Endothelial cell of umbilical vein (primary cell): ENCODE data around the gene RPLP2. TPM values are rescaled to one million over a fixed set of nuclear protein-coding genes. Genes with fewer than 3 reads are reported as not detected.
A peak's percentile ranks its signal among the peaks of the same experiment; 100 is the strongest.

Source experiments
- BruUV-seq: library from RNA; stranded (reverse); fragments of 400-500 nt; replicated peaks from 2 replicates; lab custom pipeline; 2021; lab: Mats Ljungman, UMichigan
- CTCF ChIA-PET: fragments of 300-600, 350-600 bp; sonication (Branson Sonifier 250); formaldehyde crosslinking; loops from one replicate; lab custom pipeline; 2021; ENCODE audit warnings: antibody characterized with exemption, inconsistent platforms; lab: Charles Lee
- POLR2A ChIA-PET: fragments of 300-600, 350-600 bp; sonication (Branson Sonifier 250); formaldehyde crosslinking; loops from one replicate; lab custom pipeline; 2021; ENCODE audit warnings: antibody characterized with exemption, inconsistent platforms; lab: Charles Lee
- DNase-seq: peaks from one replicate; pipeline ENCODE4 v3.0.0-alpha.2; 2011; ENCODE audit warnings: low read depth, low spot score
- FAIRE-seq: peaks from 2 replicates; lab custom pipeline; 2011; peaks lifted over from hg19 to GRCh38; lab: Jason Lieb, UNC
- H2AFZ ChIP-seq: 2 replicates; pipeline ENCODE4 v1.6.0; 2012; ENCODE audit warnings: low read depth, low read length, control low read depth, inconsistent platforms
- H3K27ac ChIP-seq: 2 replicates; pipeline ENCODE4 v1.5.1; 2011; ENCODE audit warnings: low read depth, mild to moderate bottlenecking, control low read depth, low read length, moderate library complexity; ENCODE audit not compliant: insufficient read depth
- H3K27me3 ChIP-seq, 2 experiments: 2 replicates each; pipeline versions ENCODE4 v1.6.0 to v1.6.1; 2011; ENCODE audit warnings: low read length in 2 of 2, mixed read lengths in 1 of 2; ENCODE audit not compliant: control insufficient read depth in 2 of 2, insufficient read depth in 2 of 2
- H3K36me3 ChIP-seq, 2 experiments: 2 replicates in 1 of 2; 3 replicates in 1 of 2; pipeline ENCODE4 v1.5.1; 2011; ENCODE audit warnings: low read length in 2 of 2, mild to moderate bottlenecking in 1 of 2, moderate library complexity in 1 of 2; ENCODE audit not compliant: control insufficient read depth in 2 of 2, insufficient read depth in 2 of 2; ENCODE audit errors: extremely low read depth in 1 of 2
- H3K4me1 ChIP-seq: 3 replicates; pipeline ENCODE4 v1.5.1; 2011; ENCODE audit warnings: mild to moderate bottlenecking, low read length; ENCODE audit not compliant: control insufficient read depth, insufficient read depth; ENCODE audit errors: extremely low read depth
- H3K4me2 ChIP-seq: 2 replicates; pipeline ENCODE4 v1.6.1; 2011; ENCODE audit warnings: low read length, control low read depth, mixed read lengths; ENCODE audit not compliant: insufficient read depth
- H3K4me3 ChIP-seq, 3 experiments: fragments of 200-600 bp in 1 of 3; sonication (generic), shearing (Covaris generic) in 1 of 3; replicated peaks in 1 of 3; 2 replicates each; pipeline ENCODE4 v1.5.1; 2011 to 2016; ENCODE audit warnings: control low read depth in 3 of 3, low read length in 3 of 3, mild to moderate bottlenecking in 2 of 3, inconsistent platforms in 1 of 3, low read depth in 1 of 3, moderate library complexity in 1 of 3; ENCODE audit not compliant: insufficient read depth in 1 of 3
- H3K79me2 ChIP-seq: 2 replicates; pipeline ENCODE4 v1.6.0; 2012; ENCODE audit warnings: low read length, inconsistent platforms; ENCODE audit not compliant: control insufficient read depth, insufficient read depth
- H3K9ac ChIP-seq: replicated peaks from 2 replicates; pipeline ENCODE3; 2011; ENCODE audit warnings: low read length, control low read depth; ENCODE audit not compliant: insufficient read depth; ENCODE audit errors: extremely low read depth
- H3K9me1 ChIP-seq: replicated peaks from 3 replicates; pipeline ENCODE4 v1.6.0; 2011; ENCODE audit warnings: mild to moderate bottlenecking, low read length; ENCODE audit not compliant: control insufficient read depth, insufficient read depth; ENCODE audit errors: extremely low read depth
- H3K9me3 ChIP-seq: replicated peaks from 2 replicates; pipeline ENCODE4 v1.5.1; 2012; ENCODE audit warnings: low read length, inconsistent platforms; ENCODE audit not compliant: control insufficient read depth, insufficient read depth
- H4K20me1 ChIP-seq: replicated peaks from 2 replicates; pipeline ENCODE3; 2011; ENCODE audit warnings: mild to moderate bottlenecking, low read length; ENCODE audit not compliant: control insufficient read depth, insufficient read depth; ENCODE audit errors: extremely low read depth
- EZH2 ChIP-seq: IDR thresholded peaks from 2 replicates; pipeline ENCODE4 v1.6.1; 2012; ENCODE audit warnings: borderline replicate concordance, low read depth, mild to moderate bottlenecking, moderate library complexity, low read length, inconsistent platforms; ENCODE audit not compliant: severe bottlenecking
- JUN ChIP-seq: IDR thresholded peaks from 2 replicates; pipeline ENCODE4 v1.6.1; 2011; ENCODE audit warnings: borderline replicate concordance, low read depth; ENCODE audit not compliant: insufficient read length, insufficient read depth
- MAX ChIP-seq: IDR thresholded peaks from 2 replicates; pipeline ENCODE4 v1.6.1; 2011; ENCODE audit not compliant: insufficient read depth, insufficient read length
- MYC ChIP-seq: IDR thresholded peaks from one replicate; pipeline ENCODE4 v1.6.1; 2011; ENCODE audit warnings: mild to moderate bottlenecking, low read depth, low read length
- POLR2A ChIP-seq: IDR thresholded peaks from 2 replicates; pipeline ENCODE4 v1.6.1; 2012; ENCODE audit warnings: low read depth, mild to moderate bottlenecking, control low read depth, low read length
- dilution Hi-C: fragments of 300-500 bp; cut with MboI; formaldehyde crosslinking; loops from one replicate; pipeline ENCODE4 v1.15.0; 2019; ENCODE audit warnings: low sequenced_read_pairs; ENCODE audit not compliant: extremely low pct_ligation_motif_present
- intact Hi-C: fragments of 100-400 bp; cut with micrococcal nuclease; formaldehyde crosslinking; loops from one replicate; pipeline ENCODE4 v1.10.0; 2022
- polyA plus RNA-seq, 4 experiments: library from polyadenylated mRNA; depleted of rRNA in 3 of 4; stranded (reverse) in 3 of 4; unstranded in 1 of 4; fragments of >200 nt; gene quantifications; 2 replicates each; pipeline versions ENCODE4 v1.2.1 to v1.2.3, GENCODE V29; 2011 to 2012; ENCODE audit warnings: missing spikeins in 1 of 4
- total RNA-seq: library from RNA; stranded (reverse); gene quantifications from 2 replicates; pipeline ENCODE4 v1.2.3, GENCODE V29; 2021
- TF ChIP-seq, protein P1 (sequence below), 2 donors: IDR thresholded peaks; 1 replicate in 1 of 2; 2 replicates in 1 of 2; pipeline ENCODE4 v1.5.1; 2011; ENCODE audit warnings: low read length in 2 of 2, mild to moderate bottlenecking in 2 of 2, moderate library complexity in 2 of 2, control low read depth in 1 of 2, inconsistent platforms in 1 of 2, low read depth in 1 of 2; ENCODE audit not compliant: insufficient read depth in 1 of 2; ENCODE audit errors: extremely low read depth in 1 of 2

Gene RPLP2
- total and polyA plus RNA-seq, 2 donors (not counting 3 experiments of a cell fraction or from before 2014, with no cell fraction given), result 1,579 to 1,739 TPM

GRCh38 chr11:831118-831864, 21.5 kb downstream of the RPLP2 start:
- POLR2A ChIA-PET, result interaction anchor here (2.3 to 3.6 kb wide), 2 partner anchors 11 to 12 kb away, joined by 15 to 28 read pairs; partner anchors contain the start of genes PNPLA2, POLR2L and TSPAN4
- no peak overlapping the region for H3K4me2 ChIP-seq
- CTCF ChIA-PET, result interaction anchor here (0.8 to 2.7 kb wide), 2 partner anchors 9 to 17 kb away, joined by 3 to 8 read pairs; no protein-coding TSS in a partner anchor
- intact Hi-C loops, result no loop called here
- peaks cover 20% of the 10 kb centered on the region for H3K79me2 ChIP-seq
- TF ChIP-seq MYC, result no peak
- no peak for TF ChIP-seq MAX
- TF ChIP-seq POLR2A, result no peak
- TF ChIP-seq JUN, result no peak
- TF ChIP-seq EZH2, result no peak
- TF ChIP-seq, protein P1, sequence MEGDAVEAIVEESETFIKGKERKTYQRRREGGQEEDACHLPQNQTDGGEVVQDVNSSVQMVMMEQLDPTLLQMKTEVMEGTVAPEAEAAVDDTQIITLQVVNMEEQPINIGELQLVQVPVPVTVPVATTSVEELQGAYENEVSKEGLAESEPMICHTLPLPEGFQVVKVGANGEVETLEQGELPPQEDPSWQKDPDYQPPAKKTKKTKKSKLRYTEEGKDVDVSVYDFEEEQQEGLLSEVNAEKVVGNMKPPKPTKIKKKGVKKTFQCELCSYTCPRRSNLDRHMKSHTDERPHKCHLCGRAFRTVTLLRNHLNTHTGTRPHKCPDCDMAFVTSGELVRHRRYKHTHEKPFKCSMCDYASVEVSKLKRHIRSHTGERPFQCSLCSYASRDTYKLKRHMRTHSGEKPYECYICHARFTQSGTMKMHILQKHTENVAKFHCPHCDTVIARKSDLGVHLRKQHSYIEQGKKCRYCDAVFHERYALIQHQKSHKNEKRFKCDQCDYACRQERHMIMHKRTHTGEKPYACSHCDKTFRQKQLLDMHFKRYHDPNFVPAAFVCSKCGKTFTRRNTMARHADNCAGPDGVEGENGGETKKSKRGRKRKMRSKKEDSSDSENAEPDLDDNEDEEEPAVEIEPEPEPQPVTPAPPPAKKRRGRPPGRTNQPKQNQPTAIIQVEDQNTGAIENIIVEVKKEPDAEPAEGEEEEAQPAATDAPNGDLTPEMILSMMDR (IDR thresholded peaks at IDR 0.05; ENCODE audit: extremely low read depth in 1 of 2, insufficient read depth in 1 of 2, low read depth in 1 of 2, low read length in 2 of 2), result no peak
- peaks cover 0 to 4% of the 10 kb centered on the region in 2 experiments for H3K36me3 ChIP-seq
- H3K9ac ChIP-seq, result no peak overlapping the region
- no peaks in the 10 kb centered on the region for H3K9me3 ChIP-seq
- H4K20me1 ChIP-seq, result no peaks in the 10 kb centered on the region
- dilution Hi-C loops, result no loop called here
- H2AFZ ChIP-seq, result no peak overlapping the region
- no TSS peak for BruUV-seq
- no peaks in the 10 kb centered on the region for H3K9me1 ChIP-seq
- peak; percentile 39 for DNase-seq
- no peaks in the 10 kb centered on the region for H3K27me3 ChIP-seq
- no peak overlapping the region for H3K4me3 ChIP-seq
- H3K4me1 ChIP-seq, result peaks cover 57% of the 10 kb centered on the region
- FAIRE-seq, result no peak
- H3K27ac ChIP-seq, result no peak overlapping the region
